ENCODE measurements around the gene IFT80.

- no peak for TF ChIP-seq RBFOX2 (IDR thresholded peaks at IDR 0.05; ENCODE audit: low read depth, low read length)
- TF ChIP-seq KLF16 (IDR thresholded peaks at IDR 0.05) = no peak
- TF ChIP-seq AFF4 (CRISPR knock-in tag; IDR thresholded peaks at IDR 0.05) = no peak
- TF ChIP-seq FOXM1 (IDR thresholded peaks at IDR 0.05; ENCODE audit: low read depth) = no peak
- no peak for TF ChIP-seq FOXM1 (CRISPR knock-in tag; IDR thresholded peaks at IDR 0.05; ENCODE audit: low read depth)
- TF ChIP-seq CTCF (IDR thresholded peaks at IDR 0.05 in 2 of 3, conservative IDR thresholded peaks at IDR 0.05 in 1 of 3; ENCODE audit: insufficient read depth in 2 of 3, low read depth in 1 of 3, low read length in 3 of 3) = no peak
- no peak for TF ChIP-seq JUN (IDR thresholded peaks at IDR 0.05; ENCODE audit: borderline replicate concordance, low read depth, low read length)
- no peak for TF ChIP-seq JUN (CRISPR knock-in tag; IDR thresholded peaks at IDR 0.05; ENCODE audit: borderline replicate concordance)
- TF ChIP-seq NFYB (IDR thresholded peaks at IDR 0.05; ENCODE audit: extremely low read depth, insufficient read length) = no peak
- TF ChIP-seq FOXJ2 (tag; IDR thresholded peaks at IDR 0.05) = no peak
- TF ChIP-seq ZNF140 (CRISPR knock-in tag; IDR thresholded peaks at IDR 0.05) = no peak
- TF ChIP-seq DNMT1 (IDR thresholded peaks at IDR 0.05) = no peak
- no peak for TF ChIP-seq ZNF197 (CRISPR knock-in tag; IDR thresholded peaks at IDR 0.05; ENCODE audit: low read depth)
- TF ChIP-seq EZH2 (IDR thresholded peaks at IDR 0.05; ENCODE audit: borderline replicate concordance, low read depth, low read length) = no peak
- no peak for TF ChIP-seq KDM1A (IDR thresholded peaks at IDR 0.05)
These were observed 145.7 kb downstream of the IFT80 start for GRCh38 chr3:160253298-160253697.

All from K562 (cell line).